HK-2 (cell line): ENCODE data around the gene REELD1.
A peak's percentile ranks its signal among the peaks of the same experiment; 100 is the strongest.

Experiments
- DNase-seq: peaks from one replicate; pipeline ENCODE4 v3.0.0-alpha.2; 2018; ENCODE audit not compliant: unreplicated experiment

Gene REELD1

DNA sequence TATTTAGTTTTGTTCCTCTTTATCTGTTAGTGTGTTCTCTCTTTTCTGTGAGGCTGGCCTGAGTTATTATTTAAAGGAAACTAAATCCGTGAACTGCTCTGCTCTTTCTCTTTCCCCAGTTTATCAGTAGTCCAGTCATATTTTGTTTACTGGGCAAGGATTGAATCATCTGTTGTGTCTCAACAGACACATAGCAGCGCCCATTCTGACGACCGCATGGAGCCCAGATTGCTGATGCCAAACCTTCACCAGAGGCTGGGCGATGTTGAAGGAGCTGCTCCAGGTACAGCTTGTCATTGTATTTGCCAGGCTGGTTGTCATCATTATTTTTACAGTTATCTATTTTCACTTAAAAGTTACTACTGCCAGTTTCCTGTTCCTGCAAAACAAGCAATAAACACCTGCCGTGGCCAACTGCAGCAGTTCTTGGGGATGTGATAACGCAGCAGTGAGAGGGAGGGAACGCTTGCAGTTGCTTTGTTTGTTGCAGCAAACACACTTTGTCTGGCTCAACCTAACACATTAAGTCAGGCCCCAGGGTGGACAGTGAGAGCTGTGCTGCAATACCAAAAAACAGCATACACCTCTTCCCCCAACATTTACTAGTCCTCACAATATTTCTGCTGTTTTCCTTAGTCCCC is 10.1 kb downstream of the REELD1 start:
- no peak for DNase-seq

DNA sequence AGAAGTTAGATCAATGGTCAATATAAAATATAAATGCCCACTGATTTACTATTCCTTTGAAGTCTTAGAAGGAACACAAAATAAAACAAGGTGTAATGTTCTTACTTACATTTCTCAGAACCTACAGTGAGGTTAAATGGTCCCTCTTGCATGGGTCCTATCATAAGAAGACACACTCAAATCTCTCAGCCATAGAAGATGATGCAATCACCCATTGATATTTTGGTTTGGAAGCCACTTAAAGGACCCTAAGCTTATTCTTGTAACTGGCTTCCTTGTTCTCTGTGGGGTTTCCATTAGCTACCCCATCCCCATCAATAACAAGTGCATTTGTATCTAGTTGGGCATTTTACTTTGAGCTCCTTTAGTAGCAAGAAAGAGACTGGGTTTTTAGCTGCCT is 15.1 kb downstream of the REELD1 start:
- DNase-seq, result no peak

GRCh38 chr4:146232131-146232722 is 17.9 kb downstream of the REELD1 start:
- no peak for DNase-seq

- peak; percentile 18 for DNase-seq
Observed at GRCh38 chr4:146235654-146236177, 21.4 kb downstream of the REELD1 start.

- DNase-seq, result no peak
Observed at GRCh38 chr4:146236216-146236615, 21.9 kb downstream of the REELD1 start.

DNA sequence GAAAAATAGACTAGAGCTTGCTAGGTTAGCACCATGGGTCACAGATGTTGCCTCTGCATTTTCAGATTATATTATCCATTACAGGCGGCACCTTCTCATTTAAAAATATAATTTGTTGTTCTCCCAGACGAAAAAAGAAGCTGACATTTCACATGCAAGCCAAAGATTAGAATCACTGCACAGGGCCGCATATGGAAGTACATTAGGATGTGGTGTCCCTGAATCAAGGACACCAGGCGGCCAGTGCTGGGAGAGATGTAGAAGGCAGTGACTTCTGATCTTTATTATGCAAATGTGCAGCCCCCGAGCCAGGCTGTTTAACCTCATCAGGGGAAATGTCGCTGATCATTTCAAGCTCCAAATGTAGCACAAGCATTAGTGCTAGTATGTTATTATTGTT is 22.8 kb downstream of the REELD1 start:
- DNase-seq, result no peak

- DNase-seq, result no peak
Observed at GRCh38 chr4:146238107-146238506, 23.8 kb downstream of the REELD1 start.

DNA sequence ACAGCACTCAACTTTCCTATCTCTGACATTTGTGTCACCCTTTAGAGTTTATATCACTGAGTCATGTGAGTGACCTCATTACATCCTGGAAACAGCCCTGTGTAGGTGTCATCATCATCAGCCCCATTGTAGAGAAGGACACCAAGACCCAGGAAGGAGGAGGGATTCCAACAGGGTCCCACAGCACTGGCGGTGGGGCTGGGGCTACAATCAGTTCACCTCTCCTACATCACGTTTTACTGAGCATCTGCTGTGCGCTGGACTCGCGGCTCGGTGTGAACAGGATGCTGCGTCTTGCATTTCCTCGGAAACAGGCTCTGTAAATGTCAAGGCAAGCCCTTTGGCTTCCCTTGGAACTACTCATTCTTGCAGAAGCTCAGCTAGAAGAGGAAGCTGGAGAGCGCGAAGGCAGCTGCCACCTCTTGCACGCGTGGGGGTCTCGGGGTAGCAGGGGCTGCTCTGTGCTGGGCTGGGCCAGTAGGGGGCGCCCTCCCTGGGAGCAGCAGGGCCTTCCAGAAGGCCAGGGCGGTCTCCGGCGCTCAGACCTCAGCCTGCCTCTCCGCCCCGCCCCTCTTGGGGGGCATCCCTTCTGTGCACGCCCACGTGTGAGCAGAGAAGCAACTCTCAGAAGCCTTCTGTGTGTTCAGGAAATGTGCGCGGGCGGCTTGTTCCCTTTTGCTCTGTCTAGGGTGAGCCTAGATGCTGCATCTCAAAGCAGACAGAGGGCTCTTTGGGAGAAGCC is 29.0 kb downstream of the REELD1 start:
- DNase-seq, result no peak

DNA sequence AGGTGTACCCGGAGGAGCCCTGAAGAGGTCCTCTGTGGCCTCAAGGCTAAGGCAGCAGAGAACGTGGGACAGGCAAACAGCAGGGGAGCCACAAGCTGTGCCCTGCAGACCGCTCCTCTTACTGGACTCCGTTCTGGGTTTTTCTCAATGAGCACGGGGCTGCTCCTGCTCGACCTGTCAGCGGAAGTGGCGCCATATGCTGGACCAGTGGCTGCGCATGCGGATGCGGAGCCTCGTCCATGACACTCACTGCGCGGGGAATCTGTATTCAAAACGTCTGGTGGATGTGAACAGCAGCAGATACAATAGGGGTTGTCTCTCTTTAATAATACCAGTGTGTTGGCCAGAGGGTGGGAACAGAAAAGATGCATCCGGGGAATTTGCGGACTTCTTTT is 29.5 kb downstream of the REELD1 start:
- no peak for DNase-seq

DNA sequence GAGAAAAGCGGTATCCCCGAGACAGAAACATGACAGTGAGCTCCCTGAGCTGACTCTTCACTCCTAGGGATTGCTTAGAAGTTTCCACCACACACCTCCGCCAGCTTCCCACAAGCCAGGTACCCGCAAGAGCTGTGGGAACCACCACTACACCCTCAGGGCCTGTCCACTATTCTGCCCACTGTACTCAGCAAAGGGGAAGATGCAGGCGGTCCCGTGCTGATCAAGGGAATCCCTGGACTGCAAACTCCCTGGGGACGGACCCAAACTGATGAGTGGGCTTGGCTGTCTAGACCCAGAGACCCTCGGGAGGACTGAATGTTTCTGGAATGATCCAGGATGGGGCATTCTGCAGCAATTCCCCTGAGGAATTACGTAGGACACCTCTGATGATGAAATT is 30.2 kb downstream of the REELD1 start:
- DNase-seq, result no peak

DNA sequence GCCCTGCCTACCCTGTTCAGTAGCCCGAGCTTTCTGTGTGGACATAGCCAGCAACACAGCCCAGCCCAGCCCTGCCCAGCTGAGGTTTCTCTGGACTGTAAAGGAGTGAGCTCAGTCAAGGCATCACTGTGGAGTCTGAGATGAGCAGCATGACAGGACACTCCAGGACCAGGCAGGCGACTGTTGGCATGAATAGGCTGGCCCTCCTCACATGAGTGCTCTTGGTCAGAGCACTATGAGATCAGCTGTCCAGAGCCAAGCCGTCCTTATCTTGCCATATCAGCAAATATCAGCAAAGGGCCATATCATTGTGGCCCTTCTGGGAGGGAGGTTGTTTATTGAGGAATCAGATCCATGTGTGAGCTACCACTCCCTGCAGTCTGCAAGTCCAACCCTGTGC is 30.9 kb downstream of the REELD1 start:
- DNase-seq, result peak; percentile 13

DNA sequence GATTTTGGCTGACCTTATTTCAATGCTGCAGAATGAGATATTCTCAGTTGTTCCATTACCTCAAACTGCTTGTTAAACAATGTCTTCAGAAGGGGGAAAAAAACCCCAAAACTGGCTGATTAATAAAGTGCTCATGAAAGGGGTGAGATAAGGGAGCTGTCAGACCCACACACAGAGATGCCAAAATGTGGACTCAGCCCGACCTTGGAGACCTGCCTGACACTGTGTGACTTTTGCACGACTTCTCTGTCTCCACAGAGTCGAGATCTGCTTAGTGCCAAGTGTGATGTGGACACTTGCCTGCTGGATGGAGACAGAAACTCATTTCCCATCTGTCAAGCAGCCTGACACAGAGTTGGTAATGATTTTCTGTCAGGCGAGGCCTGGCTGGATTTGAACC is 31.5 kb downstream of the REELD1 start:
- no peak for DNase-seq

DNA sequence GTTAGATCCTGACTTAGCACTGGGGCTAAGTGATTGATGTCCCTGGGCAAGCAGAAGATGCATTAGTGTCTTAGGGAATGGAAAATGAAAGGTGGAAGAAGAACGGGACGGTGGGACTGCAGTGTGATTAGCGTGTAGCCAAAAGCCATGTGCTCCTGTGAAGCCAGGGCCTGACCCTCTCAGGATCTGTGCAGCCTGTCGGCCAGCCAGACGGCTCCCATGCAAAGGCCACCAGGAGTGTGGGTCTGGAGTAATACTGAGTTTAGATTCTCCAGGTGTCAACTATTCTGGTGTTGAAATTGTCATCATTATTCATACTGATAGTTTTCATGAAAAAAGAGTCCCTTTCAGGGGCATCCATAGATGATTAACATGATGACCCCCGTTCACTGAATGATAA is 32.0 kb downstream of the REELD1 start:
- DNase-seq, result no peak

- DNase-seq, result no peak
Observed at GRCh38 chr4:146247356-146247755, 33.0 kb downstream of the REELD1 start.

DNA sequence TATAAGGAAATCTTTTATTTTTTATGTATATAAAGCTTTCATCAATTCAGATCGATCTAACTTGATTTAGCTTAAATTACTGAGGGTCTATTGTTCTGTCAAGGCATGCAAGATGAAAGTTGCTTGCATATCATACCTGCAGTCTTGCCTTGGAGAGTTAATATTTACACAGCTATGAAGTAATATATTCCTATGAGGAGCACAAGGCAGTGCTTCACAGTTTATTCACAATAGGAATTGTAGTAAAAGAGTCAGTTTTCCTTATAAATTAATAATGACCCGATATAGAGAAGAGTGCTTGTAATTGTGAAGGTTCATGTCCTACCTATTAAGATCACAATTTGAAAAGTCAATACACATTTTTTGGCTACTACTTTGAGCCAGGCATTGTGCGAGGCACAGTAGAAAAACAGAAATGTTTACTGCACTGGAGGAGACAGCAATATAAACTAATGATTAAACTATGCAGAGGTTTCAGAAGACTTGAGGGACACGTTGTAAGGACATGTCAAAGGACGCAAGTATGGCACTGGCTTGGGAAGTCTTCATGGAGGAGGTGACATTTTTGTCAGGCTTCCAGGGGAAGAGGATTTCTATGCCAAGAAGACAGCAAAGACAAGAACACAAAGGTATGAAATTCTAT is 38.8 kb downstream of the REELD1 start:
- no peak for DNase-seq

GRCh38 chr4:146255463-146255862 is 41.1 kb downstream of the REELD1 start:
- DNase-seq, result no peak

DNA sequence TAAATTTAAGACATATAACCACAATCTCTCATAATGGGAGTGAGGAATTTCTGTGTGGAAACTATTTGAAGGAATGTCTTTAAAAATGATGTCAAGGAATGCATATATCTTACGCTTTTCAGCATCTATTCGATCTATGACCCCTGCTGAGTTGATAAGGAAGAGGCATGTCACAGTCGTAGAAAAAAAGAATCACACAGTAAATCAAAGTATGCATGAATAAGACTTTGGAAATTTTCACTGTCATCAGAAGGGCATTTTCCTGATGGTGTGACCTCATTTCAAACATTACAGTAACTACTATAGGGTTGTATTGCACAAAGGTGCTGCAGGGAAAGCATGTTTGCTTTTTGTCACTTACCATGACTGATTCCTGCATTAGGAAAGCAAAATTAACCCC is 41.5 kb downstream of the REELD1 start:
- no peak for DNase-seq

DNA sequence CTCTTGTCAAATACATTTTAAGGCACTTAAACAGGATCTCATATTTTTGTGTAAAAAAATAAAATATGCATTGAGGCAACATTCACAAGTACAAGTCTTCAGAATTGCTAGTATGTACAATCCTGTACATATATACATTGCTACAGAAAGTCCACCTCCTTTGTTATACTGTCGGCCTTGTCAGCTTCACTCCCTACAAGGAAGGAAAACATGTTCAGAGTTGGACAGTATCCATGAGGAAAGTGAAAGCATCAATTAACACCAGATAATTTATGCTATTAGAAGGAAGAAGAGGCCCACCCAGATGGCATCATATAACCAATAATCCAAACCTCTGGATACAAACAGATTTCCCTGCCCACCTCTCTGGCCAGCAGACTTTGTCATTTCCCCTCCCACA is 42.0 kb downstream of the REELD1 start:
- DNase-seq, result no peak

DNA sequence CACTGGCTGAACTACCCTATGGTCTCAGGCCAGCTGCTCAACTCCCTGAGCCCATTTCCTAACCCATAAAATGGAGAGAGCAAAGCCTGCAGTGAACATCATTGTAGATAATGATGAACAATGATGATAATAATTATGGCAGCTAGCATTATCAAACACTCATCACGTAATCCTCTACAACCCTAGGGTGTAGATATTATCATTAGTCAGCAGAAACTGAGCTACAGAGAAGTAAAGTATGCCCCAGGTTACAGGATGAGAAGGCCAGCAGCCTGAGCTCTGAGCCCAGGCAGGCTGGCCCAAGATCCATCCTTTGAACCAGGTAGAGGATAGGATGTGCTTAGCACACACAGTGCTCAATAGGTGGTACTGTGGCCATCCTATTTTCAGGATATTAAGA is 43.2 kb downstream of the REELD1 start:
- no peak for DNase-seq

- DNase-seq, result no peak
Observed at GRCh38 chr4:146260521-146260920, 46.2 kb downstream of the REELD1 start.

DNA sequence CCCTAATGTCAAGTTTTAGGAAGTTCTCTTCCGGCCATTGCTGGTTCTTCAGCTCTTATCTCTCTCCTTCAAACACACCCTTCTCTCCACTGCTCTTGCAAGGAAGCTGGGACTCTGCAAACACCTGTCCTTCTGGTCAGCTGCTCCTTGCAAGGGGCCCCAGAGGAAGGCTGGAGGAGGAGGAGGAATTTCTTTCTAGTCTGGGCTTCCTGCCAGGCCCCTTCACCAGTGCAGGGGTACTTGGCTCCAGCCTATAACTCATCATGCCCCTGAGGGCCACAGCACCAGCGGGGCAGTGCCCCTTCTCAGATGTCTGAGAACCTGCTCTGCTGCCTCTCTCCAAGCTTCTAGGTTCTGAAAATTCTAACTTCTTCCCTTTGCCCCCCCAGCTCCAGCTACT is 46.7 kb downstream of the REELD1 start:
- DNase-seq, result no peak

GRCh38 chr4:146263793-146264192 is 49.5 kb downstream of the REELD1 start:
- DNase-seq, result no peak
